MCF 10A (cell line): Measurements from ENCODE around the gene PSMA1. TPM values are rescaled to one million over a fixed set of nuclear protein-coding genes. Genes with fewer than 3 reads are reported as not detected.

Experiments
- BruUV-seq: library from RNA; stranded (reverse); fragments of 400-500 nt; replicated peaks from 2 replicates; lab custom pipeline; 2021; lab: Mats Ljungman, UMichigan
- CTCF ChIA-PET: fragments of 300-600 bp; sonication (Branson Sonifier 250); formaldehyde crosslinking; extraction: SDS; loops from one replicate; lab custom pipeline; 2021; ENCODE audit warnings: antibody characterized with exemption, inconsistent platforms; lab: Yijun Ruan, JAX
- POLR2A ChIA-PET: fragments of 300-600, 350-650 bp; sonication (Branson Sonifier 250); formaldehyde crosslinking; extraction: SDS; loops from one replicate; lab custom pipeline; 2020; ENCODE audit warnings: antibody characterized with exemption, inconsistent platforms; lab: Yijun Ruan, JAX
- DNase-seq: peaks from one replicate; pipeline ENCODE4 v3.0.0-alpha.2; 2018; ENCODE audit not compliant: unreplicated experiment
- H3K27ac Mint-ChIP-seq: one replicate; pipeline ENCODE4 v1.8.0; 2022; ENCODE audit warnings: mild to moderate bottlenecking, low read depth, mixed read lengths; ENCODE audit not compliant: unreplicated experiment
- H3K27me3 Mint-ChIP-seq: one replicate; pipeline ENCODE4 v1.8.0; 2022; ENCODE audit warnings: mixed read lengths; ENCODE audit not compliant: insufficient read depth, unreplicated experiment
- H3K36me3 Mint-ChIP-seq: one replicate; pipeline ENCODE4 v1.8.0; 2022; ENCODE audit warnings: mild to moderate bottlenecking, moderate library complexity, mixed read lengths; ENCODE audit not compliant: insufficient read depth, unreplicated experiment
- H3K4me1 Mint-ChIP-seq: one replicate; pipeline ENCODE4 v1.8.0; 2022; ENCODE audit warnings: mixed read lengths; ENCODE audit not compliant: insufficient read depth, unreplicated experiment
- H3K4me3 Mint-ChIP-seq: one replicate; pipeline ENCODE4 v1.8.0; 2022; ENCODE audit warnings: mild to moderate bottlenecking, moderate library complexity, mixed read lengths; ENCODE audit not compliant: unreplicated experiment
- H3K9me3 Mint-ChIP-seq: one replicate; pipeline ENCODE4 v1.8.0; 2022; ENCODE audit warnings: mixed read lengths; ENCODE audit not compliant: unreplicated experiment
- intact Hi-C: fragments of 100-400 bp; cut with micrococcal nuclease; formaldehyde crosslinking; loops from 2 replicates; pipeline ENCODE4 v1.14.1; 2022
- total RNA-seq: library from RNA; stranded (reverse); gene quantifications from 2 replicates; pipeline ENCODE4 v1.2.3, GENCODE V29; 2022
- TF ChIP-seq, protein P1 (sequence below): fragments of 200-600 bp; IDR thresholded peaks from one replicate; pipeline ENCODE4 v1.8.0; 2022; ENCODE audit warnings: antibody characterized with exemption, mild to moderate bottlenecking; ENCODE audit not compliant: unreplicated experiment

Gene PSMA1
- total RNA-seq, 1 experiment from 2014 or later: 202 TPM

DNA sequence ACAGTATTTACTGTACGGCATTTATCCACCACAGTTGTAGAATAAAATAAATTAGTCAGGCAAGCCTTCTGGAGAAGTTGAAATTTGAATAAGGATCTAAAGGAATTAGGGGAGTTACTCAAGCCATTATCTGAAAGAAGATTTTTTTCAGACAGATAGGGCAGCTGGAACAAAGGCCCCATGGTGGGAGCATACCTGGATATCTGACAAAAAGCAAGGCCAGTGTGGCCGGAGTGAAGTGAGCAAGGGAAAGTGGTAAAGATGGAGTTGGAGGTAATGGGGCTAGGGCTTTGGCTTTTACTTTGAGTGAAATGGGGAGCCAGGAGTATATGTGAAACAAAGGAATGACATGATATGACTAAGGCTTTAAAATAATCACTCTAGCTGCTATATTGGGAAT is 45.7 kb upstream of the PSMA1 start:
- TF ChIP-seq, protein P1, sequence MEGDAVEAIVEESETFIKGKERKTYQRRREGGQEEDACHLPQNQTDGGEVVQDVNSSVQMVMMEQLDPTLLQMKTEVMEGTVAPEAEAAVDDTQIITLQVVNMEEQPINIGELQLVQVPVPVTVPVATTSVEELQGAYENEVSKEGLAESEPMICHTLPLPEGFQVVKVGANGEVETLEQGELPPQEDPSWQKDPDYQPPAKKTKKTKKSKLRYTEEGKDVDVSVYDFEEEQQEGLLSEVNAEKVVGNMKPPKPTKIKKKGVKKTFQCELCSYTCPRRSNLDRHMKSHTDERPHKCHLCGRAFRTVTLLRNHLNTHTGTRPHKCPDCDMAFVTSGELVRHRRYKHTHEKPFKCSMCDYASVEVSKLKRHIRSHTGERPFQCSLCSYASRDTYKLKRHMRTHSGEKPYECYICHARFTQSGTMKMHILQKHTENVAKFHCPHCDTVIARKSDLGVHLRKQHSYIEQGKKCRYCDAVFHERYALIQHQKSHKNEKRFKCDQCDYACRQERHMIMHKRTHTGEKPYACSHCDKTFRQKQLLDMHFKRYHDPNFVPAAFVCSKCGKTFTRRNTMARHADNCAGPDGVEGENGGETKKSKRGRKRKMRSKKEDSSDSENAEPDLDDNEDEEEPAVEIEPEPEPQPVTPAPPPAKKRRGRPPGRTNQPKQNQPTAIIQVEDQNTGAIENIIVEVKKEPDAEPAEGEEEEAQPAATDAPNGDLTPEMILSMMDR: no peak
- BruUV-seq: no TSS peak
- Mint-ChIP-seq H3K9me3 (no peaks in the 10 kb centered on the region), H3K4me3 (no peak overlapping the region), H3K27ac (no peak overlapping the region), H3K36me3 (no peaks in the 10 kb centered on the region), H3K4me1 (no peaks in the 10 kb centered on the region), H3K27me3 (peaks cover 32% of the 10 kb centered on the region)
- DNase-seq: no peak
- ChIA-PET POLR2A (no interaction called here), CTCF (interaction anchor here (0.6 kb wide), 1 partner anchor 1903 kb away, joined by 3 read pairs; no protein-coding TSS in a partner anchor)
- intact Hi-C loops: no loop called here

DNA sequence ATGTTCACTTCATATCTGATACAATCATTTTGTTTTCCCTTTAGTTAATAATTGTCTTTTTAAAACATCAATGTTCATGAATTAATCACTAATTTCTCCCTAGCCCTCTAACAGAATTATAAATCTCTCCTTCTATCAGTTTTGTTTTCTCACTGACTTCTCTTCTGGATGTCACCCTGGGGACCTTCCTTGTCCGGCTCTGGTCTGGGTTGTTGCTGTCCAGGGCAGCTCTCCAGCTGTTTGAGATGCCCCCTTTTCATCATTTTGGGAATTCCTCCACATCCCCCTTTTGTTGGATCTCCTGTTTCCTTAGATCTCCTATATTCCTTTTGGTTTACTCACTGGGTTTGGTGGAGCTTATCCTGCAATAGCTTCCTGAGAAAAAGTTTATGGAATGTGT is 35.6 kb upstream of the PSMA1 start:
- no peaks in the 10 kb centered on the region for H3K4me1 Mint-ChIP-seq
- no peaks in the 10 kb centered on the region for H3K36me3 Mint-ChIP-seq
- peaks cover 85% of the 10 kb centered on the region for H3K27me3 Mint-ChIP-seq
- ChIA-PET CTCF (no interaction called here), POLR2A (no interaction called here)
- BruUV-seq: no TSS peak
- H3K27ac Mint-ChIP-seq: no peak overlapping the region
- H3K4me3 Mint-ChIP-seq: no peak overlapping the region
- H3K9me3 Mint-ChIP-seq: no peaks in the 10 kb centered on the region
- intact Hi-C loops: no loop called here
- TF ChIP-seq, protein P1: no peak
- no peak for DNase-seq

DNA sequence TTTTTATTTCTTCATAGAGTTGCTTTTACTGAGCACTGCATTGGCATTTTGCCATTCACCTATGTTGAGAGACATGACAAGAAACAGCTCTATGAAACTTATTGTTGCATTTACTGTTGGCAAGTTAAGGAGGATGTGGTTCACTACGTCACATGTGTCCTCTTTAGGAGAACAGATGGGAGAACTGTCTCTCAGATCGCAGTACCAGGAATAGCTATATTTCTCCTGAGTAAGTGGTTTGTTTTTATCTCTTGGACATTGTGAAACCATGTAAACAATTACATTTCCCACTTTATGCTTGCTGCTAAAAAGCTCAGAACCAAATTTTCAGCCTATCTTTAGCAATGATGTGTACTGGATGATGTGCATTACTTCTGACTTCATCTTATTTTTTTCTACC is 34.8 kb upstream of the PSMA1 start:
- TF ChIP-seq, protein P1: no peak
- Mint-ChIP-seq H3K9me3 (no peaks in the 10 kb centered on the region), H3K4me3 (no peak overlapping the region), H3K4me1 (no peaks in the 10 kb centered on the region), H3K27me3 (peaks cover 92% of the 10 kb centered on the region), H3K36me3 (no peaks in the 10 kb centered on the region), H3K27ac (no peak overlapping the region)
- no TSS peak for BruUV-seq
- DNase-seq: no peak
- ChIA-PET POLR2A (no interaction called here), CTCF (interaction anchor here (0.6 kb wide), 1 partner anchor 50 kb away, joined by 4 read pairs; no protein-coding TSS in a partner anchor)
- intact Hi-C loops: no loop called here

DNA sequence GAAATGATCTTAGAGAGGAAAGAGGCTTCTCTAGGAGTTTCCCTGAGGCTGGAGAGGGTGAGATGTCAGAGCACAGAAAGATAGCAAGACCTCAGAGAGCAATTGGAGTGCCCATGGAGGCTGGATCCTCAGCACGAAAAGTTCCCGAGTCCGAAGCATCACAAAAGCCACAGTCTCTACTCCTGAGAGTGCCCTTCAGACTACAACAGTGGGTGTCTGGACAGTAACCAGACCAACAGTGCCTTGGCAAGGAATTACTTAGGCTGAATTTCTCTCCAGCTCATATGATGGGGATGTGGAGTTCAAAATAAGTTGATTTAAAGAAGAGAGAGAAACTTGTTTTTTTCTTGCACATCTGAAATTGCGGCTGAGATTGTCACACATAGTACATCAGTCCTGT is 31.9 kb upstream of the PSMA1 start:
- BruUV-seq: no TSS peak
- no peak for DNase-seq
- Mint-ChIP-seq H3K9me3 (no peaks in the 10 kb centered on the region), H3K36me3 (no peaks in the 10 kb centered on the region), H3K4me3 (no peak overlapping the region), H3K4me1 (no peaks in the 10 kb centered on the region), H3K27me3 (peaks cover 68% of the 10 kb centered on the region), H3K27ac (no peak overlapping the region)
- POLR2A ChIA-PET: no interaction called here
- TF ChIP-seq, protein P1: no peak
- intact Hi-C loops: no loop called here
- CTCF ChIA-PET: interaction anchor here (0.8 kb wide), 1 partner anchor 16 kb away, joined by 3 read pairs; no protein-coding TSS in a partner anchor
